Subcutaneous abdominal adipose tissue (tissue), 5 donors: ENCODE data around the gene PKD1.

ENCODE experiments used
- H3K27ac ChIP-seq: one replicate; pipeline ENCODE4 v1.7.0; 2013; ENCODE audit warnings: low read depth, mild to moderate bottlenecking, inconsistent platforms, low read length, moderate library complexity
- H3K27me3 ChIP-seq, 5 donors: one replicate each; pipeline ENCODE4 v1.7.0; 2013; ENCODE audit warnings: low read length in 5 of 5, inconsistent platforms in 1 of 5; ENCODE audit not compliant: control insufficient read depth in 5 of 5, insufficient read depth in 4 of 5
- H3K36me3 ChIP-seq, 5 donors: one replicate each; pipeline ENCODE4 v1.7.0; 2013; ENCODE audit warnings: low read length in 5 of 5; ENCODE audit not compliant: control insufficient read depth in 5 of 5, insufficient read depth in 5 of 5
- H3K4me1 ChIP-seq, 5 donors: one replicate each; pipeline ENCODE4 v1.7.0; 2013; ENCODE audit warnings: low read length in 5 of 5, mild to moderate bottlenecking in 3 of 5, moderate library complexity in 1 of 5; ENCODE audit not compliant: control insufficient read depth in 5 of 5, insufficient read depth in 5 of 5
- H3K4me3 ChIP-seq, 5 donors: one replicate each; pipeline ENCODE4 v1.7.0; 2013; ENCODE audit warnings: low read length in 5 of 5, low read depth in 1 of 5
- H3K9ac ChIP-seq, 5 donors: one replicate each; pipeline ENCODE4 v1.7.0; 2013; ENCODE audit warnings: low read length in 5 of 5, mild to moderate bottlenecking in 4 of 5, moderate library complexity in 3 of 5
- H3K9me3 ChIP-seq, 5 donors: one replicate each; pipeline ENCODE4 v1.7.0; 2013; ENCODE audit warnings: low read length in 5 of 5; ENCODE audit not compliant: control insufficient read depth in 5 of 5
- donor health status: healthy.
- donor health status: healthy.
- donor health status: healthy.
- donor health status: healthy.
- donor health status: healthy.

Gene PKD1

DNA sequence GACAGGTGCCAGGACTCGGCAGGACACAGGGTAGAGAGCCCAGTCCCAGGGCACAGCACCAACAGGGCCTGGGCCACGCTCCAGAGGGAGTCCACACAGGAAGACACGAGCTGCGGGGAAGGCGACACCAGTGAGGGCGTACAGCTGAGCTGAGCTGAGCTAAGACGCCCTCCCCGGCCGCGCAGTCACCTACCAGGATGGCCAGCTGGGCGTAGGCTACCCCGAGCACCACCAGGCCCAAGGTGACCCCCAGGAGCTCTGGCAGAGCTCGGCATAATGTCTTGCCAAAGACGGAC, 45.3 kb downstream of the PKD1 start:
- Histone ChIP-seq H3K27ac (no peak overlapping the region), H3K4me1 (no peaks in the 10 kb centered on the region), H3K9me3 (no peaks in the 10 kb centered on the region), H3K9ac (no peak overlapping the region), H3K36me3 (peaks cover 0 to 97% (median 89%) of the 10 kb centered on the region in 5 donors), H3K4me3 (no peak overlapping the region), H3K27me3 (no peaks in the 10 kb centered on the region)

DNA sequence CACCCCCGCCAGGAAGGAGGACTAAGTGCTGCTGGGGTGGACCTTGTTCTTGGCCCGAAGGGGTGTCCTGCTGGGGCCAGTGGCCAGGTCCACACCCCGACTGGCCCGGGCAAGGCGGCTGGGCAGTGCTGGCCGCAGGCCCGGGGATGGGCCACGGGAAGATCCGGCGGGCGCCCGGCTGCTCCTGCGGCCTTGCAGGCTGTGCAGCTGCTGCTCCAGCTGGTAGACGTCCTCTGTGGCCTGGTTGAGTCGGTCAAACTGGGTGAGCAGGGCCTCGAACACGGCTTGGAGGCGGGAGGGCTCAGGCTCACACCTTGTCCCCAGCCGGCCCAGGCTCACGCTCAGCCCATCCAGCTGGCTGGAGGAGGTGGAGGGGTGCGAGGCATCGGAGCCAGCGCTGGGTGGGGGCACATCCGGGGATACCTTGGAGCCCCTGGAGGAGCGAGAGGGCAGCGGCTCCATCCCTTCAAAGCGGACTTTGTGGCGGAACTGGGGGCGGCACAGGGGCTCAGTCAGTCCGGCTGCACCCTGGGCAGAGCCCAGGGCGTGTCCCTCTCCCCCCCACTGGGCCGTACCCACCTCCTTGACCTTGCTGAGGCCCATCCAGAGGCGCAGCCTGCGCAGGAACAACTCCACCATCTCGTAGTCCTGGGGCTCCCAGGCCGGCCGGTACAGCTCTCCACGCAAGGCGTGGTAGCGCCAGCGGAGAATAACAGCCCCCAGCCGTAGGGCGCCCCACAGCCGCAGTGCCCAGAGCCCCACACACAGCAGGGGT, 45.8 kb downstream of the PKD1 start:
- Histone ChIP-seq H3K27ac (no peak overlapping the region), H3K4me3 (no peak overlapping the region), H3K9ac (no peak overlapping the region), H3K4me1 (no peaks in the 10 kb centered on the region), H3K36me3 (peaks cover 0 to 97% (median 92%) of the 10 kb centered on the region in 5 donors), H3K9me3 (no peaks in the 10 kb centered on the region), H3K27me3 (no peaks in the 10 kb centered on the region)

DNA sequence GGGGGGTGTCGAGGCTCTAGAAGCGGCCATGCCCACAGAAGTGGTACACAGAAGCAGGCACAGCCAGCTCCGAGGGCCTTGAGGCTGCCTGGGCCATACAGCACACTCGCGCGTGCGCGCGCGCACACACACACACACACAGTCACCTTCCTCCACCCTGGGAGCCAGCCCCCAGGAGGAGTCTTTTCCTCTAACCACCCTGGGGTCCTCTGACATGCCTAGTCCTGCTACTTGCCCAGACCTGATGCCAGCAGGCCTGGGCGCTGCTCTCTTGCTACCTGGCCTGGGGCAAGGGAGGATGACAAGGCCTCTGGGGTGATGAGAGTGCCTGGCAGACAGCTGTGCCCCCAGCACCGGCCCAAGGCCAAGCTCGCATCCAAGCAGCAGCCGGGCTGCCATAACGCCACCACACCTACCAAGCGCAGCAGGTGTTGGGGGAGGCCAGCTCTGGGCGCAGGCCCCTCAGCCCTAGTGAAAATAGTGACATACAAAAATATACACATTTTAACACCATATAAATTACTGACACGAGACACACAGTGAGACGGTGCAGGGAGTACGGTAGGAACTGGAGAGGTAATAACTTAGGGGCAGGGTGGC, 46.8 kb downstream of the PKD1 start:
- no peak overlapping the region for H3K27ac ChIP-seq
- H3K27me3 ChIP-seq = no peaks in the 10 kb centered on the region
- no peaks in the 10 kb centered on the region for H3K4me1 ChIP-seq
- H3K36me3 ChIP-seq = peaks cover 0 to 97% (median 91%) of the 10 kb centered on the region in 5 donors
- H3K4me3 ChIP-seq = no peak overlapping the region
- H3K9ac ChIP-seq = no peak overlapping the region
- H3K9me3 ChIP-seq = no peaks in the 10 kb centered on the region

DNA sequence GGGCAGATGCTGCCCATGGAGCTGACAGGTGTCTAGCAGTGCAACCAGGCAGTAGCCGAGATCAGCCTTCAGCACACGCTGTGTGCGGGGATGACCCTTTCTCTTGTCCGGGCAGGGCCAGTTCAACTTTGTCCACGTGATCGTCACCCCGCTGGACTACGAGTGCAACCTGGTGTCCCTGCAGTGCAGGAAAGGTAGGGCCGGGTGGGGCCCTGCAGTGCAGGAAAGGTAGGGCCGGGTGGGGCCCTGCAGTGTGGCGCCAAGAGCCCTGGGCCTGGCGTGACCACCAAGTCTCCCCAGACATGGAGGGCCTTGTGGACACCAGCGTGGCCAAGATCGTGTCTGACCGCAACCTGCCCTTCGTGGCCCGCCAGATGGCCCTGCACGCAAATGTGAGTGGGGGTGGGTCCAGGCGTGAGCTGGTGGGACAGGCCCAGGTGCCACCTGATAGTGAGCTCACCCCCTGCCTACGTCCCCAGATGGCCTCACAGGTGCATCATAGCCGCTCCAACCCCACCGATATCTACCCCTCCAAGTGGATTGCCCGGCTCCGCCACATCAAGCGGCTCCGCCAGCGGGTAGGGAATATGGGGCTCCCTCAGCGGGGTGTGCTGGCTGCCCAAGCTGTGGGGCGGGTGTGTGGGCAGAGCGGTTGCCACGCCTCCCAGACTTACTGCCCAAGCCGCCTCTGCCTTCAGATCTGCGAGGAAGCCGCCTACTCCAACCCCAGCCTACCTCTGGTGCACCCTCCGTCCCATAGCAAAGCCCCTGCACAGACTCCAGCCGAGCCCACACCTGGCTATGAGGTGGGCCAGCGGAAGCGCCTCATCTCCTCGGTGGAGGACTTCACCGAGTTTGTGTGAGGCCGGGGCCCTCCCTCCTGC, 47.7 kb downstream of the PKD1 start:
- no peak overlapping the region for H3K9ac ChIP-seq
- no peaks in the 10 kb centered on the region for H3K4me1 ChIP-seq
- H3K9me3 ChIP-seq = no peaks in the 10 kb centered on the region
- peaks cover 0 to 97% (median 90%) of the 10 kb centered on the region in 5 donors for H3K36me3 ChIP-seq
- H3K27me3 ChIP-seq = no peaks in the 10 kb centered on the region
- no peak overlapping the region for H3K27ac ChIP-seq
- H3K4me3 ChIP-seq = no peak overlapping the region

DNA sequence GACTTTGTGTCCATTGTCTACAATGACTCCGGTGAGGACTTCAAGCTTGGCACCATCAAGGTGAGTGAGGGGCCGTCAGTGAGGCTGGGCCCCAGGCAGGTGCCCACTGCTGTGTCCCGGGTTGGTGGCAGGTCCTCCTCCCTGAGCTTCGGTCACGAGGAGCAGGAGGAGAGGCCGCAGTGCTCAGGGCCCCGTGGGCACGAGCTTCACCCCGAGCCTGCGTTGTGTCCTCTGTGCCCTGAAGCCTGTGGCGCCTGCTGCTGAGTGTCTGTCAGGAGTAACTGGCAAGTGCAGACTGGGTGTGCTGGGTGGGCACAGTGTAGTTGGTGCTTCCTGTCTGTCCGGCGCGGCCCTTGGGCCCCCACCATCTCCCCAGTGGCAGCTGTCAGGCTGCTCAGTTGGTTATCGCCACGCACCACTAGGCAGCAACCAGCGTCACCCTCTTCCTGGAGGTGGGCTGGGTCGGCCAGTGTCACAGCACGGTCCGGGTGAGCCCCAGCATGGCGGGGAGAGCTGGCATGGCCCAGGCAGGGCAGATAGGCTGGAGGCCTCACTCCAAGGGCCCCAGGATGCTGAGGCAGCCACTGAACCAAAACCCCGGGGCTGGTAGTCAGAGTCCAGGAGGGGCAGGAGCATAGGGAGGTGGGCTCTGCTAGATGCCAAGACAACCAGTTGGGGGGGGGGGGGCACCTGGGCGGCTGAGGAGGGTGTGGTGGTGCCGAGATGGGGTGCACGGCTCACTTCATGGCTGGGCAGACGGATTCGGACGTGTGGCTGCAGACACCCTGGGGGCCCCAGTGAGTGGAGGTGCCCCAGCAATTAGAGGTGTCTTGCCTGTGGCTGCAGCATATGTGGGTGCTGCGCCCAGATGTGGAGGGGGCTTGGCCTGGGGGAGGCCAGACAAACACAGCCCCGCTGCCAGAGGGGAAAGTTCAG, 48.6 kb downstream of the PKD1 start:
- H3K27ac ChIP-seq = no peak overlapping the region
- peaks cover 0 to 97% (median 90%) of the 10 kb centered on the region in 5 donors for H3K36me3 ChIP-seq
- H3K4me3 ChIP-seq = no peak overlapping the region
- H3K27me3 ChIP-seq = no peaks in the 10 kb centered on the region
- H3K4me1 ChIP-seq = no peaks in the 10 kb centered on the region
- H3K9me3 ChIP-seq = no peaks in the 10 kb centered on the region
- H3K9ac ChIP-seq = no peak overlapping the region

DNA sequence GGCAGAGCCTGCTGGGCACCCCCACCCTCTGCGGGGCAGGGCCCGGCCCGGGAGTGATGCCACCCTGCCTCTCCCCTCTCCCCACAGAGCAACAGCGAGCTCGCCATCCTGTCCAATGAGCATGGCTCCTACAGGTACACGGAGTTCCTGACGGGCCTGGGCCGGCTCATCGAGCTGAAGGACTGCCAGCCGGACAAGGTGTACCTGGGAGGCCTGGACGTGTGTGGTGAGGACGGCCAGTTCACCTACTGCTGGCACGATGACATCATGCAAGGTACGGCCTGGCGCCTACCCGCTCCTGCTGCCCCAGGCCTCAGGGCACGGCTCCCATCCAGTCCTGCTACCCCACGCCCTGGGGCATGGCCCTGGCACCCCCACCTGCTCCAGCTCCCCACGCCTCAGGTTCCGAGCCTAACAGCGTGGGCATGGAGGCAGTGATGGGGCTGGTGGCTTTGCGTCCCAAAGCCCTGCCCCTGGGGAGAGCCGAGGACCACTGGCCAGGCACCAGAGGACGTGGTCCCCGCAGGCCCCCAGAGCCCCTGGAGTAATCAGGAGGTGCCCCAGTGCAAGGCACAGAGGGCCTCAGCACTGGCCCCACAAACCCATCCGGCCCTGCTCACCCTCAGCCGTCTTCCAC, 49.5 kb downstream of the PKD1 start:
- Histone ChIP-seq H3K27me3 (no peaks in the 10 kb centered on the region), H3K36me3 (peaks cover 0 to 98% (median 90%) of the 10 kb centered on the region in 5 donors), H3K4me1 (peaks cover 0 to 3% (median 0%) of the 10 kb centered on the region in 5 donors), H3K4me3 (no peak overlapping the region), H3K27ac (no peak overlapping the region), H3K9ac (no peak overlapping the region), H3K9me3 (no peaks in the 10 kb centered on the region)

DNA sequence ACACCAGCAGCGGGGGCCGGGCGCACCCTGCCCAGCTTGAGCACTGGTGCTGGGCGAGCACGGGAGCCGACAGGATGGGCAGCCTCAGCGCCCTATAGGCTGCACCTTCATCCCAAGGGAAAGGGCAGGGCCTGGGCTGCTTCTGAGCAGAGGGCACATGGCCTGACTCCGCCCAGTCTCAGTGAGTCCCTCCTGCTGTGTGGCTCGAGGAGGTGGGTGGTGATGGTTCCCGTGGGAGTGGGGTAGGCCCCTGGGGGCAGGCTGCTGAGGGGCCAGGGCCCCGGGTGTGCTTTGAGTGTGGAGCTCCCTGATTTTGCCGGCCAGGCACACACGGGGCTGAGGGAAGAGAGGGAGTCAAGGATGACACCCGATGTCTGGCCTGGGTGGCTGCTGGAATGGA, 50.0 kb downstream of the PKD1 start:
- Histone ChIP-seq H3K9ac (no peak overlapping the region), H3K4me3 (no peak overlapping the region), H3K27ac (no peak overlapping the region), H3K9me3 (no peaks in the 10 kb centered on the region), H3K27me3 (no peaks in the 10 kb centered on the region), H3K36me3 (peaks cover 0 to 100% (median 92%) of the 10 kb centered on the region in 5 donors), H3K4me1 (peaks cover 0 to 3% (median 0%) of the 10 kb centered on the region in 5 donors)

DNA sequence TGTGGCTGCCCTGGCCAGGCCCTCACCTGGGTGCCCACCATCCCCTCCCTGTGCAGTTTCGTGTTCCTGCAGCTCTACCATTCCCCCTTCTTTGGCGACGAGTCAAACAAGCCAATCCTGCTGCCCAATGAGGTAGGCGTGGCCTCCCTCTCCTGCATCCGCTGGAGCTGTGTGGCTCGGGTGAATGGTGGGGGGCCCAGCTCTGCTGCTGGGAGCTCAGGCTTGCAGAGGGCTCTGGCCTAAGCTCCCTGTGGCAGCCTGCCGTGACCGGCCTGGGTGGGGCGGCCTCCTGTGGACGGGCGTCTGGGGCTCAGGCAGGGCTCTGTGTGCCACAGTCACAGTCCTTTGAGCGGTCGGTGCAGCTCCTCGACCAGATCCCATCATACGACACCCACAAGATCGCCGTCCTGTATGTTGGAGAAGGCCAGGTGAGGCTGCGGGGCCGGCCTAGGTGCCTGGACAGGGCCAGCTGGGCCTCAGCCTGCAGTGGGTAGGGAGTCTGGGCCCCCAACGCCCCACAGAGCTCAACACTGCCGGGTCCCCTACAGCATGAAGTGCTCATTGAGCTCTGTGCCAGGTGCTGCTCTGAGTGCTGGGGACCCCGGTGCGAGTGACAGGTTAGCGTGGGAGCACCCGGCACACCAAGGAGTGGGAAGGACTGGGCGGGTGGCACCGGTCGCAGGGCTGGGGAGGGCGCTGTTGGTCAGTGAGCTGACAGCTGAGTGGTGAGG, 50.6 kb downstream of the PKD1 start:
- Histone ChIP-seq H3K27ac (no peak overlapping the region), H3K4me1 (peaks cover 0 to 3% (median 0%) of the 10 kb centered on the region in 5 donors), H3K9me3 (no peaks in the 10 kb centered on the region), H3K27me3 (no peaks in the 10 kb centered on the region), H3K36me3 (peaks cover 0 to 98% (median 91%) of the 10 kb centered on the region in 5 donors), H3K9ac (no peak overlapping the region), H3K4me3 (no peak overlapping the region)
